NT2/D1 (cell line): ENCODE measurements around the gene ACVR1.

Experiments used
- SUZ12 ChIP-seq: IDR thresholded peaks from 2 replicates; pipeline ENCODE4 v1.6.1; 2011; ENCODE audit not compliant: insufficient read length, insufficient read depth; ENCODE audit errors: extremely low read depth
- YY1 ChIP-seq: IDR thresholded peaks from 2 replicates; pipeline ENCODE4 v1.6.1; 2011; ENCODE audit not compliant: insufficient read length, insufficient read depth

DNA sequence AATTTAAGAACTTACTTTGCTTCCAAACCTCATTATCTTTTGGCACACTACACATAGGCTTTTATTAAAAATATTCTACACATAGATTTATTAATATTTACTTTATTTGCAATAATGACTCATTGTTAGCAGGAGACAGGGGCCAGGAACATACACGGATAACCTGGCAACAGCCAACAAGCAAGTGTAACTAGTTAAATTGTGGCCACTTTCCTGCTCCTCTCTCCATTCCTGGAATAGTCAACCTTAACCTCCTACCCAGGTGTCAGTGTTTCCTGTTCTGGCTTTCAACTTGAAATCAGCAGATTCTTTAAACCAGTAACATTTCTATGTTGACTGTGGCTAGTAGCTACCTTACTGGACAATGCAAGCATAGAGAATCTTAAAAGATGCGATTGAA, 26.5 kb downstream of the ACVR1 start:
- no peak for TF ChIP-seq YY1
- no peak for TF ChIP-seq SUZ12
